ENCODE data around the gene HHIPL2. TPM values are rescaled to one million over a fixed set of nuclear protein-coding genes. Genes with fewer than 3 reads are reported as not detected.

The HHIPL2 gene
- total RNA-seq, 4 donors from 2014 or later: not detected

- H3K36me3 ChIP-seq: peaks cover 0 to 14% of the 10 kb centered on the region in 2 donors
- intact Hi-C loops (cut with DNase I; ENCODE audit: low total_unique reads) (no loop called here), in situ Hi-C loops (cut with MboI; ENCODE audit: low sequenced_read_pairs in 4 of 4) (no loop called here)
Measured at GRCh38 chr1:222582099-222582774, 34.3 kb upstream of the HHIPL2 start.

GRCh38 chr1:222579316-222579715, 31.4 kb upstream of the HHIPL2 start:
- no peak for DNase-seq
- intact Hi-C loops (cut with DNase I; ENCODE audit: low total_unique reads): no loop called here
- Histone ChIP-seq H3K27ac (no peak overlapping the region), H3K4me3 (no peak overlapping the region), H3K36me3 (peaks cover 0 to 18% of the 10 kb centered on the region in 2 donors), H3K27me3 (no peaks in the 10 kb centered on the region), H3K4me1 (no peaks in the 10 kb centered on the region), H3K9me3 (no peaks in the 10 kb centered on the region)
- no peak for ATAC-seq
- TF ChIP-seq POLR2A (IDR thresholded peaks at IDR 0.05): no peak
- no peak for TF ChIP-seq CTCF (IDR thresholded peaks at IDR 0.05 in 4 of 5, conservative IDR thresholded peaks at IDR 0.05 in 1 of 5)
- in situ Hi-C loops (cut with MboI; ENCODE audit: low sequenced_read_pairs in 4 of 4): no loop called here

More at GRCh38 chr1:222582099-222582774, 34.3 kb upstream of the HHIPL2 start:
- ATAC-seq: no peak
- H3K27ac ChIP-seq: no peak overlapping the region
- TF ChIP-seq CTCF (IDR thresholded peaks at IDR 0.05 in 4 of 5, conservative IDR thresholded peaks at IDR 0.05 in 1 of 5) (no peak), POLR2A (IDR thresholded peaks at IDR 0.05) (no peak)
- H3K4me3 ChIP-seq: no peak overlapping the region
- no peaks in the 10 kb centered on the region for H3K4me1 ChIP-seq
- DNase-seq: no peak
- H3K9me3 ChIP-seq: no peaks in the 10 kb centered on the region
- no peaks in the 10 kb centered on the region for H3K27me3 ChIP-seq

- peaks cover 0 to 20% of the 10 kb centered on the region in 2 donors for H3K36me3 ChIP-seq
- no peak overlapping the region for H3K4me3 ChIP-seq
- H3K27me3 ChIP-seq: no peaks in the 10 kb centered on the region
- intact Hi-C loops (cut with DNase I; ENCODE audit: low total_unique reads) (no loop called here), in situ Hi-C loops (cut with MboI; ENCODE audit: low sequenced_read_pairs in 4 of 4) (no loop called here)
- ATAC-seq (no peak), DNase-seq (no peak)
- H3K27ac ChIP-seq: no peak overlapping the region
- no peaks in the 10 kb centered on the region for H3K9me3 ChIP-seq
- no peak for TF ChIP-seq POLR2A (IDR thresholded peaks at IDR 0.05)
- TF ChIP-seq CTCF (IDR thresholded peaks at IDR 0.05 in 4 of 5, conservative IDR thresholded peaks at IDR 0.05 in 1 of 5): no peak
- H3K4me1 ChIP-seq: no peaks in the 10 kb centered on the region
Measured at GRCh38 chr1:222570837-222571236, 22.9 kb upstream of the HHIPL2 start.

- TF ChIP-seq POLR2A (IDR thresholded peaks at IDR 0.05) (no peak), CTCF (IDR thresholded peaks at IDR 0.05 in 4 of 5, conservative IDR thresholded peaks at IDR 0.05 in 1 of 5) (no peak)
- DNase-seq: no peak
Measured at GRCh38 chr1:222561656-222562055, 13.8 kb upstream of the HHIPL2 start.

GRCh38 chr1:222557574-222557973, 9.7 kb upstream of the HHIPL2 start:
- no peak for TF ChIP-seq POLR2A (IDR thresholded peaks at IDR 0.05)
- no peak for TF ChIP-seq CTCF (IDR thresholded peaks at IDR 0.05 in 4 of 5, conservative IDR thresholded peaks at IDR 0.05 in 1 of 5)
- Histone ChIP-seq H3K4me3 (no peak overlapping the region), H3K27ac (no peak overlapping the region), H3K27me3 (no peaks in the 10 kb centered on the region), H3K4me1 (no peaks in the 10 kb centered on the region), H3K36me3 (peaks cover 0 to 27% of the 10 kb centered on the region in 2 donors), H3K9me3 (no peaks in the 10 kb centered on the region)
- ATAC-seq: no peak
- in situ Hi-C loops (cut with MboI; ENCODE audit: low sequenced_read_pairs in 4 of 4) (no loop called here), intact Hi-C loops (cut with DNase I; ENCODE audit: low total_unique reads) (no loop called here)
- DNase-seq: no peak

More at GRCh38 chr1:222561656-222562055, 13.8 kb upstream of the HHIPL2 start:
- Histone ChIP-seq H3K4me3 (no peak overlapping the region), H3K27me3 (no peaks in the 10 kb centered on the region), H3K27ac (no peak overlapping the region), H3K4me1 (no peaks in the 10 kb centered on the region), H3K36me3 (peaks cover 0 to 27% of the 10 kb centered on the region in 2 donors), H3K9me3 (no peaks in the 10 kb centered on the region)
- in situ Hi-C loops (cut with MboI; ENCODE audit: low sequenced_read_pairs in 4 of 4) (no loop called here), intact Hi-C loops (cut with DNase I; ENCODE audit: low total_unique reads) (no loop called here)
- ATAC-seq: no peak
